Heart right ventricle (tissue), 16 donors: Measurements from ENCODE around the gene YKT6. TPM values are rescaled to one million over a fixed set of nuclear protein-coding genes. Genes with fewer than 3 reads are reported as not detected.

Experiments
- ATAC-seq, 8 donors: fragments of 200-7000 bp; cut with Tn5 transposase; one replicate each; pipeline ENCODE4 v1.9.1; 2020; ENCODE audit warnings: mild to moderate bottlenecking in 8 of 8, moderate library complexity in 8 of 8, moderate number of reproducible peaks in 1 of 8
- DNase-seq, 2 donors: peaks; one replicate each; pipeline ENCODE4 v3.0.0-alpha.2; 2020
- H3K27ac ChIP-seq, 10 donors: fragments of 200-600 bp; sonication (generic) in 2 of 10; one replicate each; pipeline versions ENCODE4 v1.5.0 to v1.8.0; 2020 to 2022; ENCODE audit warnings: mild to moderate bottlenecking in 3 of 10
- H3K27me3 ChIP-seq, 7 donors: fragments of 200-600 bp; one replicate each; pipeline ENCODE4 v1.8.0; 2021 to 2022; ENCODE audit warnings: mild to moderate bottlenecking in 2 of 7
- H3K36me3 ChIP-seq, 9 donors: fragments of 200-600 bp; sonication (generic) in 1 of 9; one replicate each; pipeline versions ENCODE4 v1.5.0 to v1.8.0; 2020 to 2022; ENCODE audit warnings: mild to moderate bottlenecking in 2 of 9
- H3K4me1 ChIP-seq, 9 donors: fragments of 200-600 bp; sonication (generic) in 1 of 9; one replicate each; pipeline versions ENCODE4 v1.5.0 to v1.8.0; 2020 to 2022; ENCODE audit warnings: mild to moderate bottlenecking in 4 of 9
- H3K4me3 ChIP-seq, 10 donors: fragments of 200-600 bp; sonication (generic) in 2 of 10; one replicate each; pipeline versions ENCODE4 v1.5.0 to v1.8.0; 2020 to 2022; ENCODE audit warnings: mild to moderate bottlenecking in 7 of 10, moderate library complexity in 2 of 10
- H3K9me3 ChIP-seq, 11 donors: fragments of 200-600 bp in 10 of 11; sonication (generic) in 2 of 11; one replicate each; pipeline versions ENCODE4 v1.5.0 to v1.8.0; 2013 to 2022; ENCODE audit warnings: mild to moderate bottlenecking in 2 of 11, control low read depth in 1 of 11, moderate library complexity in 1 of 11
- CTCF ChIP-seq, 9 donors: fragments of 200-600 bp; sonication (generic) in 2 of 9; IDR thresholded peaks; one replicate each; pipeline versions ENCODE4 v1.5.0 to v1.8.0; 2021 to 2022; ENCODE audit warnings: antibody characterized with exemption in 9 of 9, mild to moderate bottlenecking in 5 of 9, moderate library complexity in 1 of 9
- WGBS, 2 donors: extraction: QIAGEN DNeasy Blood & Tissue Kit; methylation state at CpG; one replicate each; pipeline ENCODE4 v1.1.7; 2013; ENCODE audit warnings: inconsistent platforms in 1 of 2; 5-methylcytosine and 5-hydroxymethylcytosine counted together
- intact Hi-C, 10 donors: fragments of 100-400 bp; cut with DNase I; formaldehyde crosslinking; loops; one replicate each; pipeline versions ENCODE4 v1.11.1 to v1.14.2; 2022
- polyA plus RNA-seq, 2 donors: library from polyadenylated mRNA; stranded (reverse); fragments of 200-250 nt; gene quantifications; one replicate each; pipeline ENCODE4 v1.2.3, GENCODE V29; 2013
- total RNA-seq, 10 donors: library from RNA; stranded (reverse); fragmentation: NEBNext Ultra II Directional in 3 of 10; extraction: Animal tissue kit (Norgen Biotek cat#: 25700) in 3 of 10; gene quantifications; one replicate each; pipeline versions ENCODE4 v1.2.1 to v1.2.4, GENCODE V29; 2021 to 2023
- donor health status: Arrhythmogenic right ventricular cardiomyopathy.
- donor health status: ischemic (EF 13 %, LVEDD 7.1; RV severe dilation, severe dysfunction).
- donor health status: healthy with polysubstance abuse.
- donor health status: DM: no; HTN: yes; CAD: no.
- donor health status: DM: no; HTN: no; CAD: no.
- donor health status: ischemic (EF 25% LVEDD 6.9; RV normal size, moderate dysfunction).
- donor health status: ischemic (EF 25% LVEDD 5.7; RV mildly dilated, moderate dysfunction).
- donor health status: healthy.
- donor health status: DM: yes; HTN: yes; CAD: no.
- donor health status: Ischemic cardiomyopathy.
- donor health status: ischemic (EF 35%, LVEDD 5.7; RV mildly dilated, moderate dysfunction).
- donor health status: nonischemic (EF 11% LVEDD 7.7; RV severe dilation, severe dysfunction).
- donor health status: DM: yes; HTN: yes; CAD: no.
- donor health status: PGD.
- donor health status: ischemic (EF 29% LVEDD 5.4; RV normal size, mild dysfunction).
- donor health status: nonischemic (EF 23%, LVEDD 6.1; RV moderate dilation, normal function).

Gene YKT6
- total and polyA plus RNA-seq, 12 donors, result 27.7 to 79.6 (median 47.7) TPM

DNA sequence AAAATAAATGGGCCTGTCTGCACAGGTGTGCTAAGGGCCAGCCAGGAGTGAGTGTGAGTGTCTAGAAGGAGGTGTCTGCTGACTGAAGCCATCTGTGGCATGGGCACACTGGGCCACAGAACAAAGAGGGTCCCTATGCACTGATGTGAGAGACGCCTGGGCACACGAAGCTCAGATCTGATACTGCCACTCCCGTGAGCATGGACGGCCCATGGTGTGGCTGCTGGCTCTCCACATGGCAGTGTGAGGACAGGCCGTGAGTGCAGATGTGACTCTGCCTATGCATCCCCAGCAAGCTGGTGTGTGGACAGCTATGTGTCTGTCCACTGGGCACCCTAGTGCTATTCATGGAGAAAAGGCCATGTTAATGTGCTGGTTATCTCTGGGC, 46.8 kb upstream of the YKT6 start:
- TF ChIP-seq CTCF (IDR thresholded peaks at IDR 0.05), result no peak
- WGBS, 2 donors, result 86 to 90% methylated on average over 5 of the region's 5 CpGs
- Histone ChIP-seq H3K36me3 (no peaks in the 10 kb centered on the region), H3K27ac (no peak overlapping the region), H3K9me3 (no peaks in the 10 kb centered on the region), H3K4me3 (no peak overlapping the region), H3K4me1 (peaks cover 0 to 2% (median 0%) of the 10 kb centered on the region in 9 donors), H3K27me3 (no peaks in the 10 kb centered on the region)
- intact Hi-C loops, result no loop called here
- ATAC-seq (peak in 1 of 8 donors; percentile 6), DNase-seq (no peak)

DNA sequence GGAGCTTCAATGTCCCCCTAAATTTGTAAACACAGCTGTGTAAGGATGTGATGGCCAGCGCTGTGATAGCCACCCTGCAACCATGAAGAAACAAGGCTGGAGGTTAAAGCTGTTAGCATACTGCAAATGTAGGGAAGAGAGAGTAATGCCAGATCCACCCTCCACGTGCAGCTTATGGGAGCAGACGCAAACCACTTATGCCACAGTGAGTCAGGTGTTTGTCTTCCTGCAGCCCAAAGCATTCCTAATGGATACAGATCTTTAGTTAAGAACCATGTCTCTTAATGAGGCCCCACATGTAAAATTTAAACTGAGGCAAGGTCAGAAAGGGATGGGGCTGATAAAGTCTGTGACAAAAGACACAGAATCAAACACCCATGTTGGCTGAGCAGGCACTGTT, 46.1 kb upstream of the YKT6 start:
- H3K27ac ChIP-seq, result no peak overlapping the region
- H3K4me3 ChIP-seq, result no peak overlapping the region
- no peak for TF ChIP-seq CTCF (IDR thresholded peaks at IDR 0.05)
- intact Hi-C loops, result no loop called here
- H3K36me3 ChIP-seq, result no peaks in the 10 kb centered on the region
- H3K27me3 ChIP-seq, result no peaks in the 10 kb centered on the region
- DNase-seq, result no peak
- peaks cover 0 to 7% (median 0%) of the 10 kb centered on the region in 9 donors for H3K4me1 ChIP-seq
- H3K9me3 ChIP-seq, result no peaks in the 10 kb centered on the region
- ATAC-seq, result no peak
- 68 to 83% methylated on average over 3 of the region's 3 CpGs for WGBS, 2 donors

DNA sequence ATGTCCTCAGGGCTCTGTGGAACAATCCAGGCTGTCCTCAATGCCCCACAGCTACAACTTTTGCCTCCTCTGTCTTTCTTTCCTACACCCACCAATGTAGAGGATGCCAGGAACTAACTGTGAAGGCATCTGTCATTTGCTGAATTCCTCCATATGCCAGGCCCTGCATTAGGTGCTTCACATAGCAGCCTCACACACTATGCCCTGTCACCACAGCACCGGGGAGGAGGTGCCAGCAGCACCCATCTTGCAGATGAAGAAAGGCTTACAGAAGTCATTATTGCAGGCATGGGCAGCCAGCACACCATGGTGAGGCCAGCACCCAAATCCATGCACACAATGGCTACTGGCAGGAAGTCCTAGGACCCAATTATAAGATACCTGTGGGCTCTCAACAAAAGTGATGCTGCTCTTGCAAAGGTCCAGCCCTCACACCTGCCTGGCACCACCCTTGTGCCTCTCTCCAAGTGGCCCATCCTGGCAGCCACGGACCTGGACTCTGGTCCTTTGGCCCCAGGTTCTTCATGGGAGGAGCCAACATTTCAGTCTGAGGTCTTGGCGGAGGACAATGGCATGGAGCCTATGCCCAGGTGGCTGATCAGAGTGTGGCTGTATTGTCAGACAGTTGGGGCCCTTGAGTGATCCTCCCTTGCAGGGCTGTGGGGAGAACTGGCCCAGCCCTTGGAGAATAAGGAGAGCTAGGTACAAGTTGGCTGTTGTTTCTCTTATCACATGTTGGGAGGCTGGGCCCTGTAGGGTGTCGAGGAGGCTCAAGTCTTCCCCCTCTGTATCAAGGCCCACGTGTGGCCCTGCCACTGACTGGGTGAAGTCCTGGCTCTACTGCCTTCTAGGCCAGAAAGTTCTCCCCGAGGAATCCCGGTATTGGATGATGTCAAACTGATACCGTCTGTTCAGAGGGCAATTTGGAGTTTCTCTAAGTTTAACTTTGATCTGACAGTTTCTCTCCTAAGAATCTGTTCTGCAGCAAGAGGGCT, 45.3 kb upstream of the YKT6 start:
- no peak overlapping the region for H3K27ac ChIP-seq
- H3K27me3 ChIP-seq, result no peaks in the 10 kb centered on the region
- ATAC-seq (no peak), DNase-seq (no peak)
- H3K9me3 ChIP-seq, result no peaks in the 10 kb centered on the region
- no peak for TF ChIP-seq CTCF (IDR thresholded peaks at IDR 0.05)
- peaks cover 0 to 10% (median 0%) of the 10 kb centered on the region in 9 donors for H3K4me1 ChIP-seq
- 76 to 79% methylated on average over 8 of the region's 8 CpGs for WGBS, 2 donors
- intact Hi-C loops, result no loop called here
- no peak overlapping the region for H3K4me3 ChIP-seq
- H3K36me3 ChIP-seq, result no peaks in the 10 kb centered on the region

GRCh38 chr7:44156453-44157010, 44.2 kb upstream of the YKT6 start:
- no peaks in the 10 kb centered on the region for H3K9me3 ChIP-seq
- ATAC-seq (no peak), DNase-seq (no peak)
- H3K27ac ChIP-seq, result no peak overlapping the region
- no peak overlapping the region for H3K4me3 ChIP-seq
- H3K4me1 ChIP-seq, result peaks cover 0 to 10% (median 0%) of the 10 kb centered on the region in 9 donors
- no peaks in the 10 kb centered on the region for H3K36me3 ChIP-seq
- no peaks in the 10 kb centered on the region for H3K27me3 ChIP-seq
- intact Hi-C loops, result no loop called here
- TF ChIP-seq CTCF (IDR thresholded peaks at IDR 0.05), result no peak
- 86 to 91% methylated on average over 4 of the region's 4 CpGs for WGBS, 2 donors
